ENCODE results near the gene ABCC8.

- TF ChIP-seq CTCF (IDR thresholded peaks at IDR 0.05; ENCODE audit: extremely low read depth in 1 of 2, insufficient read depth in 1 of 2, low read depth in 1 of 2, low read length in 2 of 2) (no peak), MAX (IDR thresholded peaks at IDR 0.05; ENCODE audit: insufficient read depth, insufficient read length) (no peak), EZH2 (IDR thresholded peaks at IDR 0.05; ENCODE audit: borderline replicate concordance, low read depth, low read length, severe bottlenecking) (no peak), POLR2A (IDR thresholded peaks at IDR 0.05; ENCODE audit: low read depth, low read length) (no peak), POLR2AphosphoS5 (IDR thresholded peaks at IDR 0.05; ENCODE audit: insufficient read depth, low read depth, low read length) (no peak)
These were observed 49.7 kb upstream of the ABCC8 start for GRCh38 chr11:17526326-17526725.

Measured in endothelial cell of umbilical vein (primary cell).